ENCODE results near the gene SNRPA.
"Not testable (repeated sequence)": the region's sequence is repeated elsewhere in the genome, so short reads cannot be mapped to it uniquely, and the experiment has no call there.

The SNRPA gene

DNA sequence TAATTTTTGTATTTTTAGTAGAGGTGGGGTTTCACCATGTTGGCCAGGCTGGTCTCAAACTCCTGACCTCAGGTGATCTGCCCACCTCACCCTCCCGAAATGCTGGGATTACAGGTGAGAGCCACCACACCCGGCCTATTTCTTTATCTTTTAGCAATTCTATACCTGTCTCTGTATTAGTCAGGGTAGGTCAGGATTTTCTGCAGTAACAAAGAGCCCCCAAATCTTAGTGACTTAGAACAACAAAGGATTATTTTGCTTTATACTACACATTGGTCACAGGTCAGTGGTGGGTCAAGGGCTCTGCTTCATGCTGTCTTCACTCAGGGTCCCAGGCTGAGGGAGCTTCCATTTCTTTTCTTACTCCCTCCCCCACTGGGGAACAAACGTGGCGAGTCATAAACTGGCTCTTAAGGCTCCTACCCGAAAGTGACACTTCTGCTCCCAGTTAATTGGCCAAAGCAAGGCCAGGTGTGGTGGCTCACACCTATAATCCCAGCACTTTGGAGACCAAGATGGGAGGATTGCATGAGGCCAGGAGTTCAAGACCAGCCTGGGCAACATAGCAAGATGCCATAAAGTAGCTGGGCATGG, 27.2 kb upstream of the SNRPA start:
- H3K27me3 ChIP-seq (ENCODE audit: insufficient read depth, low read length): no peaks in the 10 kb centered on the region
- no peak overlapping the region for H3K27ac ChIP-seq (ENCODE audit: low read depth, low read length)
- peaks cover 13% of the 10 kb centered on the region for H3K4me1 ChIP-seq (ENCODE audit: control insufficient read depth, insufficient read depth, low read length, unreplicated experiment)
- no peak overlapping the region for H3K4me3 ChIP-seq (ENCODE audit: low read depth, low read length)
- H3K79me2 ChIP-seq (ENCODE audit: control insufficient read depth, insufficient read depth, low read length, unreplicated experiment): peaks cover 41% of the 10 kb centered on the region
- no peak overlapping the region for H2AFZ ChIP-seq (ENCODE audit: low read length, unreplicated experiment)
- H3K36me3 ChIP-seq (ENCODE audit: insufficient read depth, low read length): peaks cover 5% of the 10 kb centered on the region; the same call in 1 of the 2 replicates

DNA sequence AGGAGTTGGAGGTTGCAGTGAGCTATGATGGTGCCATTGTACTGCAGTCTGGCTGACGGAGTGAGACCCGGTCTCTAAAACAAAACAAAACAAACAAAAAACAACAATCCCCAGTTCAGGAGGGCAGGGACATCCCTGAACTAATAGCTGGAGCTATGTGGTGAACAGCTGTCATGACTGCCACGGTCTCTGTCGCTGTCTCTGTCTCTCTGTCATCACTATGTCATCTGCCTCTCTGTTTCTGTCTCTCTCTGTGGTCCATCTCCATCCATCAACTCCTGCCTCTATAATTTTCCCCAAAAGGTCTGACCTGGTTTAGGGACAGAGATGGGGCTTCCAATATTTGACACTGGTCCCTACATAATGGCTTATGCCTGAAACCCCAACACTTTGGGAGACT, 26.7 kb upstream of the SNRPA start:
- Histone ChIP-seq H2AFZ (ENCODE audit: low read length, unreplicated experiment) (no peak overlapping the region), H3K4me3 (ENCODE audit: low read depth, low read length) (no peak overlapping the region), H3K27ac (ENCODE audit: low read depth, low read length) (no peak overlapping the region), H3K36me3 (ENCODE audit: insufficient read depth, low read length) (peaks cover 5% of the 10 kb centered on the region; the same call in 1 of the 2 replicates), H3K27me3 (ENCODE audit: insufficient read depth, low read length) (no peaks in the 10 kb centered on the region), H3K79me2 (ENCODE audit: control insufficient read depth, insufficient read depth, low read length, unreplicated experiment) (peaks cover 36% of the 10 kb centered on the region), H3K4me1 (ENCODE audit: control insufficient read depth, insufficient read depth, low read length, unreplicated experiment) (peaks cover 13% of the 10 kb centered on the region)

DNA sequence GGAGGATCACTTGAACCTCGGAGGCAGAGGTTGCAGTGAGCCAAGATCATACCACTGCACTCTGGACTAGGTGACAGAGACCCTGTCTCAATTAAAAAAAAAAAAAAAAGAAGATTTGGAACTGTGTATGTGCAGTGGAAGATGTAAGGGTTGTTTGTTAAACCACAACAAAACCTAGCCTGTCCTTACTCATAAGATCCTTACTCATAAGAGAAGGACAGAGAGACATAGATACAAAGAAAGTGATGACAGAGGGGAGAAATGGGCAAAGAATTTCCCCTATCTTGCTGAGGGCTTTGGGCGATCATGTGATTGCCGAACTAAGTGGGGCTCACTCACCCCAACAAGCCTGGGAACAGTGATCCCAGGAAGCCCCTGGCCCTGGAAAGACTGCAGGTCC, 26.1 kb upstream of the SNRPA start:
- H3K27ac ChIP-seq (ENCODE audit: low read depth, low read length): no peak overlapping the region
- no peak overlapping the region for H2AFZ ChIP-seq (ENCODE audit: low read length, unreplicated experiment)

DNA sequence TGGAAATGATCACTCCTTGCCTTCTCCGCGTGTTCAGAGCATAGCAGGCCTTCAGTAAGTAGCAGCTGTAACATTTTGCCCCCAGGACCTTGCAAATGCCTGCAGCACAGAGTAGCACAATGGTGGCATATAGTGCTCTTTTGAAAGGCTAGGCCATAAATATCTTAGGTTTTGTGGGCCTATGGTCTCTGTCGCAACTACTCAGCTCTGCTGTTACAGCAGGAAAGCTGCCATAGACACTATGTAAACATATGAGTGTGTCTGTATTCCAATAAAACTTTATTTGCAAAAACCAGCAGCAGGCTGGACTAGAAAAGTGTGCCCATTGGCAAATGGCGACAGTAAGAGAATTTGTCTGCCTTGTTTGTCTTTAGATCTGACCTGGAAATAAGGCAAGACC, 24.7 kb upstream of the SNRPA start:
- Histone ChIP-seq H3K4me1 (ENCODE audit: control insufficient read depth, insufficient read depth, low read length, unreplicated experiment) (peaks cover 3% of the 10 kb centered on the region), H3K36me3 (ENCODE audit: insufficient read depth, low read length) (peaks cover 8% of the 10 kb centered on the region; the same call in 1 of the 2 replicates), H3K4me3 (ENCODE audit: low read depth, low read length) (no peak overlapping the region), H3K27me3 (ENCODE audit: insufficient read depth, low read length) (no peaks in the 10 kb centered on the region), H3K79me2 (ENCODE audit: control insufficient read depth, insufficient read depth, low read length, unreplicated experiment) (peaks cover 20% of the 10 kb centered on the region), H3K27ac (ENCODE audit: low read depth, low read length) (no peak overlapping the region), H2AFZ (ENCODE audit: low read length, unreplicated experiment) (no peak overlapping the region)

More for the DNA sequence above, 26.1 kb upstream of the SNRPA start:
- H3K36me3 ChIP-seq (ENCODE audit: insufficient read depth, low read length): peaks cover 5% of the 10 kb centered on the region; the same call in 1 of the 2 replicates
- H3K79me2 ChIP-seq (ENCODE audit: control insufficient read depth, insufficient read depth, low read length, unreplicated experiment): peaks cover 30% of the 10 kb centered on the region
- no peaks in the 10 kb centered on the region for H3K27me3 ChIP-seq (ENCODE audit: insufficient read depth, low read length)
- H3K4me1 ChIP-seq (ENCODE audit: control insufficient read depth, insufficient read depth, low read length, unreplicated experiment): peaks cover 13% of the 10 kb centered on the region
- no peak overlapping the region for H3K4me3 ChIP-seq (ENCODE audit: low read depth, low read length)

DNA sequence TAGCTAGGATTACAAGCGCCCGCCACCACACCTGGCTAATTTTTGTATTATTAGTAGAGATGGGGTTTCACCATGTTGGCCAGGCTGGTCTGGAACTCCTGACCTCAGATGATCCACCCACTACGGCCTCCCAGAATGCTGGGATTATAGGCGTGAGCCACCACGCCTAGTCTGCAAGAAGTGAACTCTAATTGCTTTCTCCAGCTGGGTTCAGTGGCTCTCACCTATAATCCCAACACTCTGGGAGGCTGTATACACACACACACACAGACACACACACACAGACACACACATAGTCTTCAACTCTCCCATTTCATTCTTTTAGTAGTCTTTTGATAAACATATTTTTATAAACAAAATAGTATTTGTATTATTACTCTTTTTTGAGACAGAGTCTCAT, 20.9 kb upstream of the SNRPA start:
- H2AFZ ChIP-seq (ENCODE audit: low read length, unreplicated experiment); H3K79me2 ChIP-seq (ENCODE audit: control insufficient read depth, insufficient read depth, low read length, unreplicated experiment); H3K27me3 ChIP-seq (ENCODE audit: insufficient read depth, low read length); H3K36me3 ChIP-seq (ENCODE audit: insufficient read depth, low read length); H3K4me1 ChIP-seq (ENCODE audit: control insufficient read depth, insufficient read depth, low read length, unreplicated experiment); H3K27ac ChIP-seq (ENCODE audit: low read depth, low read length); H3K4me3 ChIP-seq (ENCODE audit: low read depth, low read length): not testable (repeated sequence)

DNA sequence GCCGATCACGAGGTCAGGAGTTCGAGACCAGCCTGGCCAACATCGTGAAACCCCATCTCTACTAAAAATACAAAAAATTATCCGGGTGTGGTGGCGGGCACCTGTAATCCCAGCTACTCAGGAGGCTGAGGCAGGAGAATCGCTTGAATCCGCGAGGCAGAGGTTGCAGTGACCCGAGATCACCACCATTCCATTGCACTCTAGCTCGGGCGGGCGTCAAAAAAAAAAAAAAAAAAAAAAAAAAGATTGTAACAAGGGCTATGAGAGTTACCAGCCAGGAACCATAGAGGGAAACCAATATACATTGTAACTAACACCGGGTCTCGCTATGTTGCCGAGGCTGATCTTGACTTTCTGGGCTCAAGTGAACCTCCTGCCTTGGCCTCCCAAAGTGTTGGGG, 18.7 kb upstream of the SNRPA start:
- H3K36me3 ChIP-seq (ENCODE audit: insufficient read depth, low read length); H2AFZ ChIP-seq (ENCODE audit: low read length, unreplicated experiment); H3K79me2 ChIP-seq (ENCODE audit: control insufficient read depth, insufficient read depth, low read length, unreplicated experiment); H3K4me1 ChIP-seq (ENCODE audit: control insufficient read depth, insufficient read depth, low read length, unreplicated experiment); H3K4me3 ChIP-seq (ENCODE audit: low read depth, low read length); H3K27ac ChIP-seq (ENCODE audit: low read depth, low read length); H3K27me3 ChIP-seq (ENCODE audit: insufficient read depth, low read length): not testable (repeated sequence)

DNA sequence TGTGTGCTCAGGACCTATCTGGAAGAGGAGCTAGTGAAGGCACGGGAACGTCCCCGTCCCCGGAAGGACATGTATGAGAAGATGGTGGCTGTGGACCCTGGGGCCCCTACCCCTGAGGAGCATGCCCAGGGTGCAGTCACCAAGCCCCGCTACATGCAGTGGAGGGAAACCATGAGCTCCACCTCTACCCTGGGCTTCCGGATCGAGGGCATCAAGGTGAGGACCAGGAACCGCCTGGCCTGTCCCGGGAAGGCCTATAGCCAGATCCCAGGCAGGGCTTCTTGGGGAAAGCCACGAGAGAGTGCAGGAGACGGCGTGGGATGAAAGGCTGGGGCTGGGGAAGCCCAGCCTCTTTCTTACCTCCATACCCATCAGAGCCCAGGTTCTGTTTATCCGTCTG, 17.9 kb upstream of the SNRPA start:
- H2AFZ ChIP-seq (ENCODE audit: low read length, unreplicated experiment): no peak overlapping the region
- no peak overlapping the region for H3K4me3 ChIP-seq (ENCODE audit: low read depth, low read length)
- no peaks in the 10 kb centered on the region for H3K79me2 ChIP-seq (ENCODE audit: control insufficient read depth, insufficient read depth, low read length, unreplicated experiment)
- H3K4me1 ChIP-seq (ENCODE audit: control insufficient read depth, insufficient read depth, low read length, unreplicated experiment): no peaks in the 10 kb centered on the region
- no peaks in the 10 kb centered on the region for H3K27me3 ChIP-seq (ENCODE audit: insufficient read depth, low read length)
- no peak overlapping the region for H3K27ac ChIP-seq (ENCODE audit: low read depth, low read length)
- peaks cover 3% of the 10 kb centered on the region; the same call in 1 of the 2 replicates for H3K36me3 ChIP-seq (ENCODE audit: insufficient read depth, low read length)

DNA sequence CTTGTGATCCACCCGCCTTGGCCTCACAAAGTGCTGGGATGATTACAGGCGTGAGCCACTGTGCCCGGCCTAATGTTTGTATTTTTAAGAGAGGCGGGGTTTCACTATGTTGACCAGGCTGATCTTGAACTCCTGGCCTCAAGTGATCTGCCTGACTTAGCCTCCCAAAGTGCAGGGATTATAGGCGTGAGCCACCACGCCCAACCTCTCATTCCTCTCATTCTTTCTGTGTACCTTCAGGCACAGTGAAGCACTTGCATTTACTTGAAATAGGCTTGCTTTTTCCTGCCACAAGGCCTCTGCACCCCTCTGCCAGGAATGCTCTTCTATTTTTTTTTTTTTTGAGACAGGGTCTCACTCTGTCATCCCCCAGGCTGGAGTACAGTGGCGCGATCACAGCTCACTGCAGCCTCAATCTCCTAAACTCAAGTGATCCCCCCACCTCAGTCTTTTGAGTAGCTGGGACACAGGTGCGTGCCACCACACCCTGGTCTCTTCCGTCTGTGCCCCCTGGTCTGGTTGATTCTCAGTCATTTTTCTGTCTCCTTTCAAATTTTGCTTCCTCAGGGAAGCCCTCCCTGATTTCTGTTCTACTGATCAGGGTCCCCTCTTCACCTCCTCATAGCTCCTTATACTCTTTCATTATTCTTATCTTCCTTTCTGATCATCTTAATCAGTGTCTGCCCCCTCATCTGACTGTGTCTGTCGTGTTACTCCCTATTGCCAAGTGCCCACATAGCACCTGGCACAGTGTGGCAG, 15.8 kb upstream of the SNRPA start:
- Histone ChIP-seq H3K79me2 (ENCODE audit: control insufficient read depth, insufficient read depth, low read length, unreplicated experiment) (no peaks in the 10 kb centered on the region), H3K4me3 (ENCODE audit: low read depth, low read length) (no peak overlapping the region), H3K36me3 (ENCODE audit: insufficient read depth, low read length) (0 out of 2 replicates have a peak, but pooled peaks cover 3% of the 10 kb centered on the region), H3K4me1 (ENCODE audit: control insufficient read depth, insufficient read depth, low read length, unreplicated experiment) (no peaks in the 10 kb centered on the region), H2AFZ (ENCODE audit: low read length, unreplicated experiment) (no peak overlapping the region), H3K27ac (ENCODE audit: low read depth, low read length) (no peak overlapping the region), H3K27me3 (ENCODE audit: insufficient read depth, low read length) (no peaks in the 10 kb centered on the region)

DNA sequence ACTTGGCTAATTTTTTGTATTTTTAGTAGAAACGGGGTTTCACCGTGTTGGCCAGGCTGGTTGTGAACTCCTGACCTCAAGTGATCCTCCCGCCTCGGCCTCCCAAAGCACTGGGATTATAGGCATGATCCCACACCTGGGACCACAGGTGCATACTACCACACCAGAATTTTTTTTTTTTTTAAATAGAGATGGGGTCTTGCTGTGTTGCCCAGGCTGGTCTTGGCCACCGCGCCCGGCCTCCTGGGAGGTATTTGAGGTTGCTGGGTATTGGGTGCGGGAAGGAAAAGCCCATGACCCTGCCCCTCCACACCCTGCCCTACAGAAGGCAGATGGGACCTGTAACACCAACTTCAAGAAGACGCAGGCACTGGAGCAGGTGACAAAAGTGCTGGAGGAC, 14.3 kb upstream of the SNRPA start:
- Histone ChIP-seq H3K4me3 (ENCODE audit: low read depth, low read length) (no peak overlapping the region), H3K79me2 (ENCODE audit: control insufficient read depth, insufficient read depth, low read length, unreplicated experiment) (no peaks in the 10 kb centered on the region), H3K4me1 (ENCODE audit: control insufficient read depth, insufficient read depth, low read length, unreplicated experiment) (no peaks in the 10 kb centered on the region), H3K27me3 (ENCODE audit: insufficient read depth, low read length) (no peaks in the 10 kb centered on the region), H3K36me3 (ENCODE audit: insufficient read depth, low read length) (no peaks in the 10 kb centered on the region), H2AFZ (ENCODE audit: low read length, unreplicated experiment) (no peak overlapping the region), H3K27ac (ENCODE audit: low read depth, low read length) (no peak overlapping the region)

DNA sequence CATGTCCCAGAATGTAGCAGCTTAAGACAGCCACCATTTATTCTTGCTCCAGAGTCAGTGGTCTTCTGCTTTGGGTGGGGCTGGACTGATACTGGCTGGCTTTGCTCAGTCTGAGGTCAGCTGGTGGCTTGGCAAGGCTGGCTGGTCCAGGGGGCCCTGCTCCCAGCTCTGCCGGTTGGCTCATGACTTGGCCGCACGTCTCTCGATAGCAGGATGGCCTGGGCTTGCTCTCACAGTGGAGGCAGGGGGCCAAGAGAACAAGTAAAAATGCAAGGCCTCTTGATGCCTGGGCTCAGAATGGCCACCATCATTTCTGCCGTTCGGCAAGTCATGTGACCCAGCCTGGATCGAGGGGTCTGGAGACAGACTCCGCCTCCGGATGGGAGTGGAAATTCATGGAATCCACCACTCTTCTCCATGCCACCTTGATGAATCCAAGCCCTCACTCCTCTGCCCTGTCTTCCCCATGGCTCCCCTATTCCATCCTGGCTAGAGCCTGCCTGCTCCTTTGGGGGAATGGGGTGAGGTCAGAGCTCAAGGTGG, 13.8 kb upstream of the SNRPA start:
- H3K27ac ChIP-seq (ENCODE audit: low read depth, low read length): no peak overlapping the region
- no peaks in the 10 kb centered on the region for H3K79me2 ChIP-seq (ENCODE audit: control insufficient read depth, insufficient read depth, low read length, unreplicated experiment)

More for the DNA sequence above, 13.8 kb upstream of the SNRPA start:
- H3K4me3 ChIP-seq (ENCODE audit: low read depth, low read length): no peak overlapping the region
- H2AFZ ChIP-seq (ENCODE audit: low read length, unreplicated experiment): no peak overlapping the region
- H3K36me3 ChIP-seq (ENCODE audit: insufficient read depth, low read length): no peaks in the 10 kb centered on the region
- no peaks in the 10 kb centered on the region for H3K27me3 ChIP-seq (ENCODE audit: insufficient read depth, low read length)
- no peaks in the 10 kb centered on the region for H3K4me1 ChIP-seq (ENCODE audit: control insufficient read depth, insufficient read depth, low read length, unreplicated experiment)
